HEK293T (cell line): ENCODE measurements around the gene SLC4A7.

ENCODE experiments used
- ARNT ChIP-seq: fragments of 450-650 bp; IDR thresholded peaks from 2 replicates; pipeline ENCODE4 v1.6.1; 2017; ENCODE audit warnings: mild to moderate bottlenecking
- BHLHE40 ChIP-seq: fragments of 450-650 bp; IDR thresholded peaks from 2 replicates; pipeline ENCODE4 v1.6.1; 2016; ENCODE audit warnings: mild to moderate bottlenecking, moderate library complexity, borderline replicate concordance
- ELF4 ChIP-seq: fragments of 450-650 bp; IDR thresholded peaks from 2 replicates; pipeline ENCODE4 v1.6.1; 2017; ENCODE audit warnings: antibody characterized with exemption
- FOXM1 ChIP-seq: fragments of 450-650 bp; IDR thresholded peaks from 2 replicates; pipeline ENCODE4 v1.6.1; 2017; ENCODE audit warnings: mild to moderate bottlenecking, borderline replicate concordance
- LEF1 ChIP-seq: fragments of 450-650 bp; IDR thresholded peaks from 2 replicates; pipeline ENCODE4 v1.6.1; 2017; ENCODE audit warnings: mild to moderate bottlenecking, borderline replicate concordance
- NFRKB ChIP-seq: fragments of 450-650 bp; IDR thresholded peaks from 2 replicates; pipeline ENCODE4 v1.6.1; 2016; ENCODE audit warnings: mild to moderate bottlenecking, moderate library complexity
- SP1 ChIP-seq: fragments of 450-650 bp; IDR thresholded peaks from 2 replicates; pipeline ENCODE4 v1.6.1; 2017
- TARDBP ChIP-seq: fragments of 450-650 bp; IDR thresholded peaks from 2 replicates; pipeline ENCODE4 v1.6.1; 2016

DNA sequence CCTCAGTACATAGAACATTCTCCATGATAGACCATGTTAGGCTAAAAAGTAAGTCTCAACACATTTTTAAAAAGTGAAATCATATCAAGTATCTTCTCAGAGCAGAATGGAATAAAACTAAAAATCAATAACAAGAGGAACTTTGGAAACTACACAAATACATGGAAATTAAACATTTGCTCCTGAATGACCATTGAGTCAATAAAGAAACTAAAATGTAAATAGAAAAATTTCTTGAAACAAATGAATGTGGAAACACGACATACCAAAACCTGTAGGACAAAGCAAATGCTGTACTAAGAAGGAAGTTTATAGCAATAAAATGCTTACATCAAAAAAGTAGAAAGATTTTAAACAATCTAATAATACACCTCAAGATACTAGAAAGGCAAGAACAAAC is 148.6 kb downstream of the SLC4A7 start:
- TF ChIP-seq NFRKB (no peak), TARDBP (no peak), LEF1 (no peak), FOXM1 (no peak), SP1 (no peak), ARNT (no peak), ELF4 (no peak), BHLHE40 (no peak)
